ENCODE data around the gene DHRSX. TPM values are rescaled to one million over a fixed set of nuclear protein-coding genes. Genes with fewer than 3 reads are reported as not detected.

DHRSX gene
- total and polyA plus RNA-seq, 9 of the 15 experiments (the other 6 are each of a cell fraction or from before 2014, with no cell fraction given) = 0.59 to 11.0 (median 6.2) TPM

GRCh38 chrX:2452317-2452784 is 48.4 kb downstream of the DHRSX start (continued):
- TF ChIP-seq, protein P1, sequence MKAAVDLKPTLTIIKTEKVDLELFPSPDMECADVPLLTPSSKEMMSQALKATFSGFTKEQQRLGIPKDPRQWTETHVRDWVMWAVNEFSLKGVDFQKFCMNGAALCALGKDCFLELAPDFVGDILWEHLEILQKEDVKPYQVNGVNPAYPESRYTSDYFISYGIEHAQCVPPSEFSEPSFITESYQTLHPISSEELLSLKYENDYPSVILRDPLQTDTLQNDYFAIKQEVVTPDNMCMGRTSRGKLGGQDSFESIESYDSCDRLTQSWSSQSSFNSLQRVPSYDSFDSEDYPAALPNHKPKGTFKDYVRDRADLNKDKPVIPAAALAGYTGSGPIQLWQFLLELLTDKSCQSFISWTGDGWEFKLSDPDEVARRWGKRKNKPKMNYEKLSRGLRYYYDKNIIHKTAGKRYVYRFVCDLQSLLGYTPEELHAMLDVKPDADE (conservative IDR thresholded peaks at IDR 0.05; ENCODE audit: control insufficient read depth, low read depth, low read length) = no peak
- TF ChIP-seq FOXK1 (CRISPR knock-in tag; IDR thresholded peaks at IDR 0.05; ENCODE audit: borderline replicate concordance) (peak; percentile 97; the same call in 1 of the 2 replicates), ATF7 (IDR thresholded peaks at IDR 0.05) (peak; percentile 34; the same call in 1 of the 2 replicates), CHD1 (IDR thresholded peaks at IDR 0.05; ENCODE audit: low read length) (no peak), THRA (IDR thresholded peaks at IDR 0.05) (no peak), ZKSCAN3 (CRISPR knock-in tag; IDR thresholded peaks at IDR 0.05) (no peak), BDP1 (IDR thresholded peaks at IDR 0.05; ENCODE audit: insufficient read depth, insufficient read length) (no peak), ZNF232 (CRISPR knock-in tag; IDR thresholded peaks at IDR 0.05) (0 out of 2 replicates have a peak, but pooled peaks have one; percentile 32), CREM (IDR thresholded peaks at IDR 0.05; ENCODE audit: low read depth) (peak; percentile 90), PYGO2 (tag; IDR thresholded peaks at IDR 0.05) (no peak), NCOA2 (IDR thresholded peaks at IDR 0.05; ENCODE audit: partially characterized antibody in 2 of 2) (peak in 1 of 2 experiments; percentile 98), CHAMP1 (IDR thresholded peaks at IDR 0.05) (no peak), CBX5 (IDR thresholded peaks at IDR 0.05; ENCODE audit: borderline replicate concordance, low read depth) (0 out of 2 replicates have a peak, but pooled peaks have one; percentile 11), NRF1 (conservative IDR thresholded peaks at IDR 0.05 in 1 of 2, IDR thresholded peaks at IDR 0.05 in 1 of 2) (peak; percentile 81 to 86), MYC (IDR thresholded peaks at IDR 0.05; ENCODE audit: low read depth, low read length) (peak; percentile 62), MYC (CRISPR knock-in tag; IDR thresholded peaks at IDR 0.05; ENCODE audit: borderline replicate concordance, low read depth) (no peak), SAP30 (IDR thresholded peaks at IDR 0.05; ENCODE audit: borderline replicate concordance, insufficient read depth, low read depth, low read length, poor library complexity, severe bottlenecking) (no peak), C11orf30 (IDR thresholded peaks at IDR 0.05; ENCODE audit: low read depth) (no peak), POLR2A (conservative IDR thresholded peaks at IDR 0.05) (no peak), HNRNPH1 (optimal IDR thresholded peaks at IDR 0.05; ENCODE audit: low read depth, low read length) (no peak), CREB5 (CRISPR knock-in tag; IDR thresholded peaks at IDR 0.05) (no peak)
- TF ChIP-seq, protein P2, sequence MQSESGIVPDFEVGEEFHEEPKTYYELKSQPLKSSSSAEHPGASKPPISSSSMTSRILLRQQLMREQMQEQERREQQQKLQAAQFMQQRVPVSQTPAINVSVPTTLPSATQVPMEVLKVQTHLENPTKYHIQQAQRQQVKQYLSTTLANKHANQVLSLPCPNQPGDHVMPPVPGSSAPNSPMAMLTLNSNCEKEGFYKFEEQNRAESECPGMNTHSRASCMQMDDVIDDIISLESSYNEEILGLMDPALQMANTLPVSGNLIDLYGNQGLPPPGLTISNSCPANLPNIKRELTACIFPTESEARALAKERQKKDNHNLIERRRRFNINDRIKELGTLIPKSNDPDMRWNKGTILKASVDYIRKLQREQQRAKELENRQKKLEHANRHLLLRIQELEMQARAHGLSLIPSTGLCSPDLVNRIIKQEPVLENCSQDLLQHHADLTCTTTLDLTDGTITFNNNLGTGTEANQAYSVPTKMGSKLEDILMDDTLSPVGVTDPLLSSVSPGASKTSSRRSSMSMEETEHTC (IDR thresholded peaks at IDR 0.05) = no peak
